Activated CD8-positive, alpha-beta T cell treated with anti-CD3 and anti-CD28 coated beads for 36 hours (primary cell): ENCODE measurements around the gene HTD2. TPM values are rescaled to one million over a fixed set of nuclear protein-coding genes. Genes with fewer than 3 reads are reported as not detected.
A peak's percentile ranks its signal among the peaks of the same experiment; 100 is the strongest.

Experiments
- ATAC-seq: fragments of 200-7000 bp; cut with Tn5 transposase; one replicate; pipeline ENCODE4 v1.10.0; 2021; ENCODE audit warnings: mild to moderate bottlenecking, moderate library complexity
- CTCF ChIA-PET: fragments of 350-600 bp; sonication (Branson Sonifier 250); formaldehyde crosslinking; loops from one replicate; lab custom pipeline; 2021; ENCODE audit warnings: antibody characterized with exemption; lab: Charles Lee
- POLR2A ChIA-PET: fragments of 350-600 bp; sonication (Branson Sonifier 250); formaldehyde crosslinking; loops from one replicate; lab custom pipeline; 2021; ENCODE audit warnings: antibody characterized with exemption; lab: Charles Lee
- DNase-seq: peaks from one replicate; pipeline ENCODE4 v3.0.0-alpha.2; 2020
- H3K27ac Mint-ChIP-seq: one replicate; pipeline ENCODE4 v1.8.0; 2021; ENCODE audit warnings: mild to moderate bottlenecking, mixed read lengths
- H3K27me3 Mint-ChIP-seq: one replicate; pipeline ENCODE4 v1.8.0; 2021; ENCODE audit warnings: mixed read lengths
- H3K36me3 Mint-ChIP-seq: one replicate; pipeline ENCODE4 v1.8.0; 2021; ENCODE audit warnings: low read depth, mixed read lengths
- H3K4me1 Mint-ChIP-seq: one replicate; pipeline ENCODE4 v1.8.0; 2021; ENCODE audit warnings: low read depth, mixed read lengths
- H3K4me3 Mint-ChIP-seq: one replicate; pipeline ENCODE4 v1.8.0; 2021; ENCODE audit warnings: mild to moderate bottlenecking, moderate library complexity, mixed read lengths
- H3K9me3 Mint-ChIP-seq: one replicate; pipeline ENCODE4 v1.8.0; 2021; ENCODE audit warnings: mixed read lengths
- intact Hi-C: fragments of 100-400 bp; cut with micrococcal nuclease; formaldehyde crosslinking; loops from one replicate; pipeline ENCODE4 v1.10.0; 2022
- total RNA-seq, 2 experiments: library from RNA; stranded (reverse); gene quantifications; one replicate each; pipeline ENCODE4 v1.2.3, GENCODE V29; 2021
- TF ChIP-seq, protein P1 (sequence below): fragments of 200-600 bp; IDR thresholded peaks from one replicate; pipeline ENCODE4 v1.8.0; 2022; ENCODE audit warnings: antibody characterized with exemption, mild to moderate bottlenecking

Gene HTD2
- total RNA-seq, 2 experiments from 2014 or later, result 8.4 to 9.6 TPM

DNA sequence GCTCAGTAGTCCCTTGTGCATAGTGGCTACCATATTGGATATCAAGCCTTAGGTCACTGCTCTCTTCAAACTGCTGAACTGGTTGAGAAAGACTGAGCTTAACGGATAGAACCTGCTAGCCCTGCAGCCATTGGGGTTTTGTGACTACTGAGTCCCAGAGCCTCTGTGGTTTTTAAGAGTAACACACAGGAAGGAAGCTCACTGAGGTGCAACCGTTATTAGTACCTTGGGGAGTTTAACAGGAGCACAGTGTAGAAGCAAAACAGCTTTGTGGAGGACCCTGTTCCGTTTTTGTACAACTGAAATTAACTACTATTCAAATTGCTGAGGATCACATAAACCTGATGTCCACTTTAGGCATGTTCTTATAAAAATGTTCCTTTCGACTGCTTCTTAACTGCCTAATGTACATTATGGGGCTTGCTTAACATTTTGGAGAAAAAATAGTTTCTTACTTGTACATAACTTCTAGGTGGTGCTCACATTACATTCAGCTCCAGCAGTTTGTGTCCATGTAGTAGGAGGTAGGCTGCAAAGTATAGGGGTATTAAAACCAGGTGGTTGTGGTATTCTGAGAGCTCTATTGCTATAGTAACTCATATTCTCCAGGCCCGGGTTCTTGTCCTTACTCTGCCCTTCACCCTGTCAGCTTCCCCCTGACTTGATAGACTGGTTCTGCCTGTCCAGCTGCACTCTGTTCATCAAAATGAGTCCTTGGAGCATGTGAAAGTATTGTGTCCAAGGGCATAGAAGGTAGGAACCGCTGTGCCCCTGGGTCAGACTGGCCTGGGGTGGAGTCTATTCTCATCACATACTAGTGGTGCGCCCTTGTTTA lies 43.7 kb downstream of the HTD2 start:
- TF ChIP-seq, protein P1, sequence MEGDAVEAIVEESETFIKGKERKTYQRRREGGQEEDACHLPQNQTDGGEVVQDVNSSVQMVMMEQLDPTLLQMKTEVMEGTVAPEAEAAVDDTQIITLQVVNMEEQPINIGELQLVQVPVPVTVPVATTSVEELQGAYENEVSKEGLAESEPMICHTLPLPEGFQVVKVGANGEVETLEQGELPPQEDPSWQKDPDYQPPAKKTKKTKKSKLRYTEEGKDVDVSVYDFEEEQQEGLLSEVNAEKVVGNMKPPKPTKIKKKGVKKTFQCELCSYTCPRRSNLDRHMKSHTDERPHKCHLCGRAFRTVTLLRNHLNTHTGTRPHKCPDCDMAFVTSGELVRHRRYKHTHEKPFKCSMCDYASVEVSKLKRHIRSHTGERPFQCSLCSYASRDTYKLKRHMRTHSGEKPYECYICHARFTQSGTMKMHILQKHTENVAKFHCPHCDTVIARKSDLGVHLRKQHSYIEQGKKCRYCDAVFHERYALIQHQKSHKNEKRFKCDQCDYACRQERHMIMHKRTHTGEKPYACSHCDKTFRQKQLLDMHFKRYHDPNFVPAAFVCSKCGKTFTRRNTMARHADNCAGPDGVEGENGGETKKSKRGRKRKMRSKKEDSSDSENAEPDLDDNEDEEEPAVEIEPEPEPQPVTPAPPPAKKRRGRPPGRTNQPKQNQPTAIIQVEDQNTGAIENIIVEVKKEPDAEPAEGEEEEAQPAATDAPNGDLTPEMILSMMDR, result no peak
- peak; percentile 18 for DNase-seq
- no peaks in the 10 kb centered on the region for H3K9me3 Mint-ChIP-seq
- intact Hi-C loops, result no loop called here
- ATAC-seq, result peak; percentile 62
- no peak overlapping the region for H3K4me3 Mint-ChIP-seq
- no peaks in the 10 kb centered on the region for H3K27me3 Mint-ChIP-seq
- ChIA-PET CTCF (interaction anchor here (0.7 to 2.0 kb wide), 11 partner anchors 8 to 218 kb away, joined by 3 to 9 read pairs (median 3); partner anchors contain the start of genes HTD2 and RPP14), POLR2A (interaction anchor here (0.8 to 1.5 kb wide), 5 partner anchors 13 to 24 kb away, joined by 3 to 4 read pairs (median 3); partner anchors contain the start of gene PXK)
- peak overlapping the region; percentile 25 for H3K27ac Mint-ChIP-seq
- H3K36me3 Mint-ChIP-seq, result peaks cover 13% of the 10 kb centered on the region
- H3K4me1 Mint-ChIP-seq, result peaks cover 50% of the 10 kb centered on the region

DNA sequence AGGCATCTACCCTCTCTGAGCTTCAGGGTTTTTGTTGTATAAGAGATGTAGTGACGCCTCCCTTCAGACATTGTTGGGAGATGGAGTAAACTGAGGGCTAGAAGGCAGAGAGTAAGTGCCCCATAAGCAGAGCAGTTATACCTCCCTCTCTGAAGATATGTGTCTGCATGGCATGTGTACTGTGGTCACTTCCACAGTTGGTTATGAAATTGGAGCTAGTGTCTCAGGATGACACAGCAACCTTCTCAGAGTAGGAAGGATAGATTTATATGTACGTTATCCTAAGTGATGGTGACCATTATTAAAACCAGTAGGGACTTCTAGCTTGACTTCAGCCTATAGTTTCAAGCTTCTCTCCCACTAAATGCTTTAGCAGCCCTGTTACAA lies 44.3 kb downstream of the HTD2 start:
- ATAC-seq (no peak), DNase-seq (no peak)
- Mint-ChIP-seq H3K36me3 (peaks cover 14% of the 10 kb centered on the region), H3K9me3 (no peaks in the 10 kb centered on the region), H3K27ac (peak overlapping the region; percentile 1), H3K4me1 (peaks cover 53% of the 10 kb centered on the region), H3K4me3 (no peak overlapping the region), H3K27me3 (no peaks in the 10 kb centered on the region)
- intact Hi-C loops, result no loop called here
- TF ChIP-seq, protein P1, result no peak
- ChIA-PET CTCF (interaction anchor here (0.9 to 2.2 kb wide), 9 partner anchors 9 to 172 kb away, joined by 3 to 9 read pairs (median 4); partner anchors contain the start of genes HTD2 and RPP14), POLR2A (interaction anchor here (1.1 to 1.5 kb wide), 3 partner anchors 13 to 25 kb away, joined by 3 read pairs; no protein-coding TSS in a partner anchor)

DNA sequence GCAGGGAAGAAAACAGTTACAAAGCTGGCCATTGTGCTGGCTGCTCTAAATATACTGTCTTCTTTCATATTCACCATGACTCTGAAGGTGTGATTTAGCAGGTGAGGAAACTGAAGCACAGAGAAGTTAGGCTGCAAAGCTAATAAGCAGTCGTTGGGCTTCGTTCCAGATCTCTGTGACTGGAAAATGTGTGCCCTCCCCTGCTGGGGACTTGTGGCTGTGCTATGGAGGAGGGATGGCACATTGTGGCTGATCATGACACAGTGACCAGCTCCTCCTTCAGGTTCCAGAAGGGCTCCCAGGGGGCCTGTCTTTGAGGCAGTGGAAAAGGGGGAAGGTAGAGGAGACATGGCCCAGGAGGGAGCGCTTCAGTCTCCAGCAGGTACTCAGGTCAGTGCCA lies 45.6 kb downstream of the HTD2 start:
- DNase-seq (no peak), ATAC-seq (no peak)
- intact Hi-C loops, result no loop called here
- H3K27ac Mint-ChIP-seq, result no peak overlapping the region
- H3K4me3 Mint-ChIP-seq, result no peak overlapping the region
- no peaks in the 10 kb centered on the region for H3K9me3 Mint-ChIP-seq
- TF ChIP-seq, protein P1, result no peak
- CTCF ChIA-PET, result interaction anchor here (0.8 to 2.2 kb wide), 6 partner anchors 11 to 174 kb away, joined by 3 to 7 read pairs (median 4); no protein-coding TSS in a partner anchor
- no peaks in the 10 kb centered on the region for H3K27me3 Mint-ChIP-seq
- POLR2A ChIA-PET, result interaction anchor here (0.8 to 1.5 kb wide), 3 partner anchors 15 to 26 kb away, joined by 3 to 4 read pairs (median 3); no protein-coding TSS in a partner anchor
- peaks cover 14% of the 10 kb centered on the region for H3K36me3 Mint-ChIP-seq
- peaks cover 45% of the 10 kb centered on the region for H3K4me1 Mint-ChIP-seq

DNA sequence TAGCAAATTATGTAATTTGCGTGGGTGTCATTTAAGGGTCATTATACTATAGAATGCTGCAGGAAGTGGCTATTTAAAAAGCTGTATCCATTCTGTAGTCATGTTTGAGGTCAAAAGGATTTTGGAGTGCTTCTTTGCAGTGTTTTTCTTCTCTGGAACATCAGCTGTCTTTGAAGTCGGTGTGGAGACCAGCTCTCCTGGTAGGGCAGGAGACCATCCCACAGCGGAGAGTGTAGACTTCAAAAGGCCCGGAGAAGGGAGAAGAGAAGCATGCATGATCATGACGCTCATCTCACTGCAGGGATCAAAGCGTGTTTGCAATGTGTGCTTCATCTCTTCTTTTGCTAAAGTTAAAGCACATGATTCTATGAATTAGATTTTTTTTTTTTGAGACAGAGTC lies 46.3 kb downstream of the HTD2 start:
- ChIA-PET POLR2A (interaction anchor here (0.8 to 1.5 kb wide), 2 partner anchors 16 to 18 kb away, joined by 3 to 4 read pairs; no protein-coding TSS in a partner anchor), CTCF (interaction anchor here (0.8 to 2.2 kb wide), 5 partner anchors 12 to 175 kb away, joined by 3 to 7 read pairs (median 4); no protein-coding TSS in a partner anchor)
- Mint-ChIP-seq H3K27me3 (no peaks in the 10 kb centered on the region), H3K9me3 (no peaks in the 10 kb centered on the region), H3K27ac (peak overlapping the region; percentile 61), H3K36me3 (peaks cover 14% of the 10 kb centered on the region), H3K4me1 (peaks cover 50% of the 10 kb centered on the region), H3K4me3 (peak overlapping the region; percentile 20)
- intact Hi-C loops, result no loop called here
- DNase-seq (no peak), ATAC-seq (no peak)
- TF ChIP-seq, protein P1, result no peak
